A673 (cell line): ENCODE measurements around the gene MYOG.

ENCODE experiments used
- CTCF ChIP-seq: fragments of 300-800, 200-600 bp; sonication (generic); conservative IDR thresholded peaks from 2 replicates; pipeline ENCODE4 v1.5.1; 2017; ENCODE audit warnings: low read depth, mild to moderate bottlenecking, antibody characterized with exemption, low read length, moderate library complexity, mixed read lengths
- EZH2 ChIP-seq: fragments of 200-600 bp; sonication (generic); IDR thresholded peaks from 2 replicates; pipeline ENCODE4 v1.6.1; 2017; ENCODE audit warnings: borderline replicate concordance, low read depth, mild to moderate bottlenecking, mixed read lengths, antibody characterized with exemption, low read length; ENCODE audit not compliant: poor library complexity, severe bottlenecking

GRCh38 chr1:203120325-203121153, 34.7 kb upstream of the MYOG start:
- TF ChIP-seq CTCF (no peak), EZH2 (no peak)
